Middle frontal gyrus (tissue), 1 donor: Measurements from ENCODE around the gene TTC28.

Experiments used
- DNase-seq: peaks from one replicate; pipeline ENCODE4 v3.0.0-alpha.2; 2015; ENCODE audit warnings: low spot score; ENCODE audit errors: extremely low spot score

The TTC28 gene

DNA sequence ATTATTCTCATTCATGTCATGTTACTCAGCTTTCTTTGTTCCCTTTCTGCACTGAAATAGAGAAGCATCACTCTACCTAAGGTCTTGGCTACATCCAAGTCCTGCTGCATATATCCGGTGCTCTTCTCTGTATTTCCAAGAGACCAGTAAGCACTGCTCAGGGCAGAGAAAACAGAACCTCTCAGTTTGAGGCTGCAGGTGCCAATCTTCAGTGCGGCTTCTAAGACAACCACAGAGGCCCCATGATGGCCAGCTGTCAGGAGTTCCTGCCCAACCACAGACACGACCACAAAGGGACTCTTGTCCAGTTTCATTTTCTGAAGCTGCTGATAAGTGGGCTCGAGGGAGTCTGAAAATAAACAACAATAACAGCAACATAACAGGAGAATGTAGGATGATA, 382.1 kb downstream of the TTC28 start:
- no peak for DNase-seq

DNA sequence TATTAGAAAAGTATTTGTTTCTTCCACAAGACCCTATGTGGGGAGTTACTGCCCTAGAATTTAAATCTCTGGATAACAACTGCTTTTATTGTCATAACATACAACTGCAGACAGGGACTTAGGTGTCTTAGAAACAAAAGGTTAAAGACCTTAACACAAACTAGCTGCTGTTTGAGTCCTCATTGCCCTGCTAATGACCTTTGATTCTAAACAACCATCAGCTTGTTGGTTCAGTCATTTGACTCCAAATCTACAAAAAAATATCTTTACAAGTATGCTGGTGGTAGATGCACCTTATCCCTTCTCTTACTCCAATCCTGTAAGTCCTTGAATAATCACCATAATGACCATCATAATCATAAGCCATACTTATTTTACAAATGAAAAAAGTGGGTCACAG, 383.2 kb downstream of the TTC28 start:
- no peak for DNase-seq

DNA sequence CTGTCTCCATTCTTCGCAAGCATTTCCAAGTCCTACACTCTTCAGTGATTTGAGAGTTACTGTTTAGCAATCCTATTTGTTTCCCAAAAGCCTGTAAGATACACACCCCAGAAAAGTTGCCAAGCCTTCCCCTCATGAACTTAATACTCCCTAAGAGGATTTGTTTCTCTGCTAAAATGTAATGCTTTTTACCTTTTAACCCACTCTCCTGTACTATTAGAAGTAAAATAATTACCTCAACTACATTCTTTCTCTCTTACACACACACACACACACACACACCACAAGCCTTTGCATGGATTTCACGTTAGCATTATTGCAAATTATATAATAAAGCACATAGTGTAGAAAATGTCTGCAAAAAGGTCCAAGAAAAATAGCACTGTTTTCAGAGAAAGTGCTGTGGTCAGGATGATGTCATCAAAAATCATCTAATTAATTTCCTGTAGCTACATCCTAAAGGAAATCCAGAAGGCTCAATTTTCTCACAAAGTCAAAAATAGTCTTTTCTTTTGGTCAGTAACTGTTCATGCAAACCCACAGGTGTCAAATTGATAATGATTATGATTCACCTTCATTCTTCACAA, 396.5 kb downstream of the TTC28 start:
- DNase-seq = no peak

DNA sequence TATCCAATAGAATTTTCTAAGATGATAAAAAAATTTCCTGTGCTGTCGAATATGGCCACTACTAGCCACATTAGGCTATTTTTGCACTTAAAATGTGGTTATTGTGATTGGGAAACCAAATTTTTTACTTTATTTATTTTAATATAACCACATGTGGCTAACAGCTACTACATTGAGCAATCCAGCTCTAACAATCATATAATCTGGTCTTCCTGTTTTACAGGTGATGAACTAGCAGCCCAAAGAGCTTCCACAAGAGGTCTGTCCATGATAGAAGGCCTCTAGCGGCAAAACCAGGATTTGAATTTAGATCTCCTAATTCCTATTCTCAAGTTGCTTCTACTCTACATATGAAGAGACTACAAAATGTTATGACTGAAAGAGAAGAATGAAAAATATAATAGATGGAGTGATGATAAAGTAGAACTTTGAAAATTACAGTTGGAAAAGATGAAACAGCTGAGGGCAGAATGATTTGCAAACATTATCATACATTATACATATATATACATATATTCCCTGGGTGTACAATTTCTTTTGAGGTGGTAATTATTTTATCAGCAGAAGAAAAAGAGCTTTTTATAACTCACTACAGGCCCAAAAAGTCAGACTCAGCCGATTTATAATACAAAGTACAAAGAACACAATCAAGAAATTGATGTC, 397.1 kb downstream of the TTC28 start:
- no peak for DNase-seq

DNA sequence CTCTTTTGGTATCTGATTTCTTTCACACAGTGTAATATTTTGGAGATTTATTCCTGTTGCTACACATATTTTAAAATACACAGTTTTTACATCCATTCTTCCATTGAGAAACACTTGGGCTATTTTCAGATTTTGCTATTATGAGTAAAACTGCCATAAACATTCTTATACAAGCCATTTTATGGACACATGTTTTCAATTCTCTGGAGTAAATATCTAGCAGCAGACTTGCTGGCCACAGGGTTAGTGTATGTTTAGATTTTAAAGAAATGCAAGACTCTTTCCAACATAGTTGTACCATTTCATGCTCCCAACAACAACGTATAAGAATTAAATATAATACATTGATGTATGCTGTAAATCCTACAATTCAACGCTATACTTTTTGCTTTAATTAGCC, 399.8 kb downstream of the TTC28 start:
- DNase-seq = no peak

DNA sequence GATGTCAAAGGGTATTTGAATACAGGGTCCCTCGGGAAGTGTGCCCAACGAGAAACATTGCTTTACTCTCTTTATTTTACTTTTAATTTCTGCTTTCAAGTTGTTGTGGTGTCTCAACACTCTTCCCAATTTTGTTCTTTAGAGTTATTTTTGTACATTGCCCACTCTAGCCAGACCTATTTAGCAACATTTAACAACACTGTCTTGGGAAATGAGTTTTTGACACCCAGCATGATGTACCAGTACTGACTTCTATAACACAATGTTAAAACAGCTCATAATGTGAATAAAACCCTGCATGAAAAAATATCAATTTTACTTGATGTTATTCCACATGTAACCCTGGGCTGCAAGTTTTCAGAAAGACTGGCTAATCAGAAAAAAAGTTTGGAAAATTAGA, 410.4 kb downstream of the TTC28 start:
- DNase-seq = no peak

DNA sequence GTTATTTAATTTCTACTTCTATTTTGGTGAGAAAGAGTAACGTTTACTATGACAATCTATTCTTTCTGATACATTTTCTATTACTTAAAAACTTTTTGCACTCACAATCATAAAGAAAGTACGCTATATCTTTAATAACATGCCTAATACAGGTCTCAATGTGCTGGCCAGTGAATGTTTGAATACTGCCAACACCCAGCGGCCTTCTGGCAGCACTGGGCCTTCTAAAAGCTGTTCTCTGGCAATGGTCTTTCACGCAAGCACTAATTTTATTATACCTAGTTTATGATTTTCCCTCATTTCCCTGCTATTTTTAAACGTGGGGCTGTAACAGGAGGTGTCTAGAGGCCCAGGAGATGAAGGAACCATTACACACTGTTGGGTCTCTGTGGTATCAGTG, 410.8 kb downstream of the TTC28 start:
- DNase-seq = no peak

DNA sequence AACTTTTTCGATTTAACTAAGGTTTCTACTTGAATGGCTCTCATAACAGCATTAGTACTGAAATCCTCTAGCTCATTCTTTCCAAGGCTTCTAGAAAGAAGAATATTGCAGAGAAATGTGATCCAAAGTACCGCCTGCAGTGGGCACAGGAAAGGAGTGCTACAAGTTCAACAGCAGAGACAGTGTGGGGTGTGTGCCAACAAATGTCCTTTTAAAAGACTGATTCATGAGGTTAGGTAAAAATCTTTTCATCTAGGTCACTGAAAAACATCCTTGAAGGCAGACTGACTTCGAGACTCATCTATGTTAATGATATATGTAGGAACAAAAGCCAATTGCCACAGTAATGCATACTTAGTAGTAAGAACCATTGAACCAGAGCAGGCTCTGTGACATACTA, 411.5 kb downstream of the TTC28 start:
- no peak for DNase-seq

DNA sequence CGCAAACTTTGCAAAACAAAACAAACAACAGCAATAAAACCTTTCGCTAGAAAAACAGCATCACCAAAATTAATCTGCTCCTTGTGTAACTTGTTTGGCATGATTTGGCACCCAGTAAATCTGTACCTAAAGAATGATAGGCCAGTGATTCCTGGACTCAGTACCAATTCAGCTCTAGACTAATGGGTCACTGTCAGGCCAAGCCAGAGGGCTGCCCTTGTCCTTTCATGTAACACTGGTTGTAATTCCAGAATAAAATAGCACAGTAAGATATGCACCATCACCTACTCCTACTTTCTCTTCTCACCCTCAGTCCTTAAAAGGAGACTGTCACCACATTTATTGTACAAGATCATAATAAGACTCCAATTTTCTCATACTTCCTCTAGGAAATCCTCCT, 419.0 kb downstream of the TTC28 start:
- no peak for DNase-seq

DNA sequence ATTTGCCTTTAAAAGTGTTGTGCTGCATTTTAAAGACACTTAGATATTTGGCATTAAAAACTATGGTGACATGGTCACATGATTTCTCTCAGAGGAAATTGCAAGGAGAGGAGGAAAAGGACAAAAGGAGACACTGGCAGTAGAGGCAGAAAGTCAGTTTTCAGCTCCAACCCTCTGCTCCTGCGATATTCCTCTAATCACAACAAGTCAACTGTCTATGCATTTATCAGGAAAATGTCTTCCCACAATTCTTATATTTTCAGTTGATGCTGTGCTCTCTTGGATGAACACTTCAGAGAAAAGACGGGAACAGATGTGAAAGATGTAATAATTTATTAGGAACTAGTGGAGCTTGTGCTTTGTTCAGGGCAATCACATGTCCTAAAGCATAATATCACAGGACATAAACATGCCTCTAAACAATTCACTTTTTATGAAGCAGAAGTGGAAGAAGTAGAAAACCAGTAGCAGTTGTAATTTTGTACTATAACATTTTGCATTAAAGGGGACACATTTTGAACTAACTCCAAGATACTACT, 419.8 kb downstream of the TTC28 start:
- DNase-seq = no peak

DNA sequence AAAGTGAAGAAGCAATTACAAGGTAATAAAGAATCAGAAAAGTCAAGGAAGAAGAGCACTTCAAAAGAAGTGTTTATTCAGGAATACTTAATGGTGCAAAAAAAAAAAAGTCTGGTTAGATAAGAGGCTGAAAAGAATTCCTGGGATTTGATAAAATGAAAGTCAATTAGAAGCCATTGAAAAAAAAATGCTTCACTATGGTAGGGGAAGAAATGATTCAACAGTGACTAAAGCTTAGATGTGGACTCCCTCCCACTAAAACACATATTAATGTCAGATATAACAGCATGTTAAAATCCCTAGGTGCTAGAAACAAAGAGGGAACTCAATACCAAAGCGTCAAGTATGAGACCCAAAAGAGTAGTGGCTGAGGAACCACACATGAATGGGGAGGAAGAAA, 425.2 kb downstream of the TTC28 start:
- no peak for DNase-seq

DNA sequence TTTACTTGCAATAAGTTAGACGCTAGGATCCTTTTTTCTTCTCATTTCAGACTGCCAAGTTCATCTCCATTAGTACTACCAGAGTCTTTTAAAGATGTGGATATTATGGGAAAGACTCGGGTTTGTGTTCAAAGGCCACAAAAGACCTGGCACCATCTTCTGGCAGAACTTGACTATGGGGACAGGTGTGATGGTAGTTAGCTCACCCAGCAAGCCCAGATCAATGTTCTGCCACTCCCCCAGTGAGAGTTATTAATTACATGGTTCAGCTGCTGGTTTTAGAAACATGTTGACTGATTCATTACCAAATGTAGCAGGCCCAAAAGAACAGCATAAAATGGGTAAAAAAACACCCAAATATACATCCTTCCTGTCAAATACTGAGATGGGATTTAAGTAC, 427.1 kb downstream of the TTC28 start:
- DNase-seq = no peak

DNA sequence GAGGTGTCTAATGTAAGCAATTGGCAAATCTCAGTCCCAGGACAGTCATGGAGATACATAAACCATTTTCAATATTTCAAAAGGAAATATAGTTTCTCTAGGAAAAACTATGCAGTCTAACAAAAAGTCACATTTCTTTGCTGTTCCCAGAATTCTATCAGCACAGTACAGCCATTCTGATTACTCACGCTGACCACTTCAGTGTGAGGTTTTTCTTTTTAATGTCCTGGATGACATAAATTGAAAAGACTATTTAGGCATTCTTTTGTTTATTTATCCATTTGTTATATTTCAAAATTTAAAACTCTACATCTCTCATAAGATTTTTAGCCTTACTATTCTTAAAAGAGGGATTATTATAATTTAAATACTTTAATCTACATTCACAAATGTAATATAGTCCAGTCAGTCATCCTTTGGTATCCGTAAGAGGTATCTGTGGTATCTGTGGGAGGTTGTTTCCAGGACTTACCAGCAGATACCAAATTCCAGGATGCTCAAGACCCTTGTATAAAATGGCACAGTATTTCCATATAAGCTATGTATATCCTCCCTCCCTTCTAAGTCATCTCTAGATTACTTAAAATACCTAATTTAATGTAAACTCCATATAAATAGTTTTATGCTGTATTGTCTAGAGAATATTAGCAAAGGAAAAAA, 429.5 kb downstream of the TTC28 start:
- no peak for DNase-seq

DNA sequence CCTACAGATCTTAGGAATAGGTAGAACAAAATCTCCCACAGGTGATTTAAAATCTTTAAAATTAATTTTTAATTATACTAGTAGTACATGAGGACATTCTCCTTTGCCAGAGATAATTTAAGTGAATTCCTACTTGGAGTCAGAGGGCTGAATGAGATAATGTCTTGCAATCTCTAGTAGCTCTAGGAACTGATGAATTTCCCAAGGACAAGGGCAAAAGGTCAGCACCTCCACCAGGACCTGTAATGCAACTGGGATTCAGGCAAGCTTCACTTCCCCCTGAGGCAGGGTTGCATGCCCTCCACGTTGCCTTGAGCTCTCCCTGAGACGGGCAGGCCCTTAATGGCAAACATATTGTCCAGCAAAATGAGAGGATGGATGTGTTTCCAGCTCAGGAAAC, 430.2 kb downstream of the TTC28 start:
- no peak for DNase-seq

DNA sequence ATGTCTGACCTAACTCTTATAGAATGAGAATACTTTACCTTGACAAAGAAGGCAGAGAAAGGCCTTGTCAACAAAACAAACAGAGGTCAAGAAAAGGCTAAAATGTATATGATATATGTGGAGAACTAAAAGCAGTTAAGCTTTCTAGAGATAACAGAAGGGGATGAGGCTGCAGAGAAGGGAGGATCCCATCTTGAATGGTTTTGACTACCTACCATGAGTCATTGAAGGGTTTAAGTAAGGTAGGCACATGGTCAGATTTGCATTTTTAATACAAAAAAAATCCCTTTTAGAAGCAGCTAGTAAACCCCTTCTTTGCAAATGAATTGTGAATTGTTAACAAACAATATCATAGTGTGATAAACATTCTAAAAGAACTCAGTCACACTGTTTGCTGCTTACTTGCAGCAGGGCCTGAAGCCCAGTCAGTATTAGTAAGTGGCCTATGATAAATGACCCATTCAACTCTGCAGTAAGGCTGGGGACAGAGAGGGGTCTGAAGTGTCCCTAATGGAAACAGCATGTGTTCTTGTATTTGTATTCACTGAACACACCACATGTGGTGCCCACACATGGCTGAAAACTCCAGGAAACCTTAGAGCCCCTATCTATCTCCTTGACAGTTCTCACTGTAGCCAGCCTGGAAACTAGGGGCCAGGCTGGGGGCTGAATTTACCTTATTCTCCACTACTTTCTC, 431.8 kb downstream of the TTC28 start:
- DNase-seq = no peak

DNA sequence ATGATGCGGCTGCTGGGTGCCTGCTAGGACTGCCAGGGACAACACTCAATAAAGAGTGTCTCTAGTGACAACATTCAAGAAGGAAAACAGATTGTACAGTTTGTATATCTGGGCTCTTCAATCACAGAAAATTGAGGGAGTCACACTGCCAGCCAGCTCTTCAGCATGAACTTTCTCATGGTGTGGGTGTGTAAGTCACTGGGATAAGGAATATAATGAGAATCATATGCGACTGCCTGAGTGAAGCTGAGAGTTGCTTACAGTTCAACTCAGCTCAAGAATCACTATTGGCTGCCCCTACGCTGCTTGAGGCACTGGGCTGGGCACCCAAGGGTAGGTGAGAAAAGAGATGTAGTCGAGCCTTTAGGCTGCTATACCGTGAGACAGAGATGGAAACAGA, 432.5 kb downstream of the TTC28 start:
- DNase-seq = no peak

DNA sequence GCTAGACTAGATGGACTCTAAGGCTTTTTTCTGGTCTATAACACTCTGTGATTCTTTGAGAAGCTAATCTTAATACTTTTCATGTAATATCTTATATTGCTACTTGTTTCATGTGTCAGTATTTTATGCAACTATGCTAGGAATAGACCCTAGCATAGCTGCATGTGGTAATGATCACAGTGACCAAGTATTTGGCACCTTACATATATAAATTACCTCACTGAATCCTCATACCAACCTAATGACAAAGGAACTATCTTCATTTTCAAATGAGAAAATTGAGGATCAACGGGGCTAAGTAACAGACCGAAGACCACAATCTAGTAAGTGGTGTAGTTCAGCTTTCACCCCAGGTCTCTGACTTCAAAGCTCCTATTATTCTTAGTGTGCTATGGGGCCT, 433.2 kb downstream of the TTC28 start:
- DNase-seq = no peak

DNA sequence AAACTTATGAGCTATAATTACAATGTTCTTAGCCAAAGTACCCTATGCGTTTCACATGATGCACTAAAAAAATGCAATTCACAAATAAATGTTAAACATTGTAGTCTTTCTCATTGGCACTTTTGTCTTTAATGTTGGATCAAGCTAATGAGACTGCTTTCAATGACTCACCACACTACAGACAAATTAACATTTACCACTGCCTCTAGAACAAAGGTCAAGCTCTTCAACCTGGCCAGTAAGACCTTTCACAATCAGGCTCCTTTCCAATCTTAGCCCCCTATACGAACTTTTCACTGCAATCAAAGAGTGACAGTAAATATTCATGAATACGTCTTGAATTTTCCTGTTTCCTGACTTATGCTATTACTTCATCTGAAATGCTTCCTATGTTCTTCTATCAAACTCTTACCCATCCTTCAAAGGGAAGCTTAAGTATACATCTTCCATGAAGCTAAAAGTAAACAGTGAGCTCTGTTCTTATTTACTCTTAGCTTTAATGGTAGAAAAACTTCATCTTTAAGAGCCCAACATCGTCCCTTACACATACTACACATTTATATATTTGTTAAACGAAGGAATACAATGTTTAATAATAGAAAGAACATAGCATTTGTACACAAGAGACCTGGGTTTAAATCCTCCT, 433.9 kb downstream of the TTC28 start:
- DNase-seq = no peak

DNA sequence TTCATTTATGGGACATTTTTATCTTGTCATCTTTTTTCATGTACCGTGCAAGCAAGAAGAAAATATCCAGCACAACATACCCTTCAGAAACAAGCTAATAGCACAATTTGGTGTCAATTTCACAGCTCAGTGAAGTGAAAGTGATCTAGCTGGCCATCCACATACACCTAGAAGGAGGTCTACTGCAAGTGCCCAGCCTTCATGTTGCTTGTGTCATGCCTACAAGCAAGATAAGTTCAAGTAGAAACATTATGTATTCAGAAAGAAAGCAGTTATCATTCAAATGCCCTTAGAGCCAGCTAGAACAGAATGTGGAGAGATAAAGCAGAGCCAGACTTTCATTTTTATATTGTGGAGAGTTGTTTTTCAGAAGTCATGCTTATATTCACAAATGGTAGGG, 434.9 kb downstream of the TTC28 start:
- no peak for DNase-seq

DNA sequence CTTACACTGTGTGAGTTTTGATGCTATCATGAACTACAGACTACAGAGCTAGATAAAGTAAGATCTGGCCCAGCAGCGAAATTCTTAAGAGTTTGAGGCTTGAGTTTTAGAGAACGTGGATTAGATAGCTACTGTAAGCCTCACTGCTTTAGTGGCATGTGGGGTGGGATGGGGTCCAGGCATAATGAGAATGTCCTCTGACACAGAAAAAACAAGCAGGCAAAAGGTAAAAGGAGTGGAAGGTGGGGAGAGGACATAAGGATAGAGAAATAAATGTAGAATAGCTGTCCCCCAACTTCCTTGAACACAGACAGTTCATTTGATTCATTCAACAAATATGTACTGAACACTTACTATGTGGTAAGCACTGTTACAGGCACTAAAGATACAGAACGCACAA, 436.1 kb downstream of the TTC28 start:
- no peak for DNase-seq

DNA sequence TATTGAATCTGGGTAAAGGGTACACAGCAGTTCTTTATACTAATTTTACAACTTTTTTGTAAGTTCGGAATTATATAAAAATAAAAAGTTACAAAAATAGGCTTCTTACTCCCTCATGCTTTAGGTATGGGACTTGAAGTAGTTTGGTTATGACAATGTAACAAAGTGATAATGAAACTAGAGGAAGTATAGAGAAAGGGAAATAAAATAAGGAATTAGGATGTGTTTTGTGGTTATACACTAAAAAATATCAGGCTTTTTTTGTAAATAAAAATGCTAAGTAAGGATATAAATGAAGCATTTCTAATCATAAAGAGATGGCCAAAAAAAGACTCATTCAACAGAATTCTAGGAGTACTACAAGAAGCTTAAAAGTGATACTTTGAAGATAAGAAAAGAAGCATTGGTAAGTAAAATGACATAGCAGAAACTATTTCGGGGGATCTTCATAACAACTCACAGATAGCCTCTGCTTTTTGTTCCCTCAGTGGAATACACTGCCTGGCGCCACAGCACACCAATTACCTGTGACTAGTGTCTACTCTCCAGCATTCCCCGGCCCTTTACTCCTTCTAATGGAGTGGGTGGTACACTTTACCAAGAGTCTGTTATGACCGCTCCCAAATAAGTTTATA, 437.9 kb downstream of the TTC28 start:
- DNase-seq = no peak
